ENCODE measurements around the gene TCAF1.

DNA sequence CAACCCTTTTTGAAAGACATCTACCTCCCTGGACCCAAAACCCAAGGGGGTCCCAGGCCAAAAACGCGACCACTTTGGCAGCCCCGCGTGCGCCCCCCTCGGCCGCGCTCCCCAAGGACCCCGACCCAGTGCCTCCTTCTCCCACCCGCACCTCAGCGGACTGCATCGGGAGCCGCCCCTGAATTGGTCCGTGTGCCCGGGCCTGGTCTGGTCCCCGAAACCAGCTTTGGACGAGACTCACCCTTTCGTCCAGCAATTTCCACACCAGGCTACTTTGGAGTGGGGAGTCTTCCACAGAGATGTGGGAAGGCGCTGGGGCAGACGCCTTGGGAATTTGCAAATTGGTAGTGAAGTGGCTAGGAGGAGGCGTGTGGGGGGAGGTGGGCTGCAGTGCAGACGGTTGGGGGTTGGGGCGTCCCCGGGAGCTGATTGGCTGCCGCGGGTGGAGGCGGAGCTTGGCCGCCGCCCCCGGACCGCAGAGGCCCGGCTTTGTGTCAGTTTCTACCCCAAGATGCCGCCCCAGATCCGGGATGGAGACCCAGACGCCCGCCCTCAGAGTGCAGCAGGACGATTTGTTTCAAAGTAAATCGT, 16.9 kb downstream of the TCAF1 start:
- TF ChIP-seq, protein P1, sequence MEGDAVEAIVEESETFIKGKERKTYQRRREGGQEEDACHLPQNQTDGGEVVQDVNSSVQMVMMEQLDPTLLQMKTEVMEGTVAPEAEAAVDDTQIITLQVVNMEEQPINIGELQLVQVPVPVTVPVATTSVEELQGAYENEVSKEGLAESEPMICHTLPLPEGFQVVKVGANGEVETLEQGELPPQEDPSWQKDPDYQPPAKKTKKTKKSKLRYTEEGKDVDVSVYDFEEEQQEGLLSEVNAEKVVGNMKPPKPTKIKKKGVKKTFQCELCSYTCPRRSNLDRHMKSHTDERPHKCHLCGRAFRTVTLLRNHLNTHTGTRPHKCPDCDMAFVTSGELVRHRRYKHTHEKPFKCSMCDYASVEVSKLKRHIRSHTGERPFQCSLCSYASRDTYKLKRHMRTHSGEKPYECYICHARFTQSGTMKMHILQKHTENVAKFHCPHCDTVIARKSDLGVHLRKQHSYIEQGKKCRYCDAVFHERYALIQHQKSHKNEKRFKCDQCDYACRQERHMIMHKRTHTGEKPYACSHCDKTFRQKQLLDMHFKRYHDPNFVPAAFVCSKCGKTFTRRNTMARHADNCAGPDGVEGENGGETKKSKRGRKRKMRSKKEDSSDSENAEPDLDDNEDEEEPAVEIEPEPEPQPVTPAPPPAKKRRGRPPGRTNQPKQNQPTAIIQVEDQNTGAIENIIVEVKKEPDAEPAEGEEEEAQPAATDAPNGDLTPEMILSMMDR (IDR thresholded peaks at IDR 0.05): no peak
- no peak for TF ChIP-seq POLR2A (IDR thresholded peaks at IDR 0.05)

Measured in ovary (tissue), 3 donors.